ENCODE measurements around the gene LMNTD1. TPM values are rescaled to one million over a fixed set of nuclear protein-coding genes. Genes with fewer than 3 reads are reported as not detected.

LMNTD1 gene
- total RNA-seq, 2 donors from 2014 or later, result not detected

- H3K9me3 ChIP-seq (ENCODE audit: control insufficient read depth, low read length, poor library complexity, severe bottlenecking), result no peaks in the 10 kb centered on the region
- Mint-ChIP-seq H3K4me3 (no peak overlapping the region), H3K36me3 (ENCODE audit: low read depth) (no peaks in the 10 kb centered on the region), H3K27me3 (peaks cover 4% of the 10 kb centered on the region), H3K4me1 (peaks cover 5% of the 10 kb centered on the region), H3K27ac (no peak overlapping the region)
- no peak for DNase-seq
- peak; percentile 65 for ATAC-seq
These were observed 93.5 kb downstream of the LMNTD1 start for GRCh38 chr12:25459541-25459951.

- no peaks in the 10 kb centered on the region for H3K9me3 ChIP-seq (ENCODE audit: control insufficient read depth, low read length, poor library complexity, severe bottlenecking)
- Mint-ChIP-seq H3K36me3 (ENCODE audit: low read depth) (no peaks in the 10 kb centered on the region), H3K27ac (no peak overlapping the region), H3K27me3 (peaks cover 13% of the 10 kb centered on the region), H3K4me3 (no peak overlapping the region), H3K4me1 (peaks cover 5% of the 10 kb centered on the region)
- ATAC-seq (no peak), DNase-seq (no peak)
These were observed 95.0 kb downstream of the LMNTD1 start for GRCh38 chr12:25458047-25458552.

GRCh38 chr12:25456474-25456873, 96.6 kb downstream of the LMNTD1 start:
- peaks cover 5% of the 10 kb centered on the region for H3K4me1 Mint-ChIP-seq
- no peaks in the 10 kb centered on the region for H3K36me3 Mint-ChIP-seq (ENCODE audit: low read depth)
- no peak overlapping the region for H3K27ac Mint-ChIP-seq
- H3K4me3 Mint-ChIP-seq, result no peak overlapping the region
- peaks cover 25% of the 10 kb centered on the region for H3K27me3 Mint-ChIP-seq
- no peak for ATAC-seq
- DNase-seq, result no peak
- H3K9me3 ChIP-seq (ENCODE audit: control insufficient read depth, low read length, poor library complexity, severe bottlenecking), result no peaks in the 10 kb centered on the region

GRCh38 chr12:25455696-25456095, 97.4 kb downstream of the LMNTD1 start:
- ATAC-seq (no peak), DNase-seq (no peak)
- no peaks in the 10 kb centered on the region for H3K9me3 ChIP-seq (ENCODE audit: control insufficient read depth, low read length, poor library complexity, severe bottlenecking)
- Mint-ChIP-seq H3K27me3 (peaks cover 26% of the 10 kb centered on the region), H3K27ac (no peak overlapping the region), H3K36me3 (ENCODE audit: low read depth) (no peaks in the 10 kb centered on the region), H3K4me3 (no peak overlapping the region), H3K4me1 (peaks cover 5% of the 10 kb centered on the region)

- no peak for DNase-seq
- H3K27ac Mint-ChIP-seq, result no peak overlapping the region
- H3K27me3 Mint-ChIP-seq, result peaks cover 50% of the 10 kb centered on the region
- H3K36me3 Mint-ChIP-seq (ENCODE audit: low read depth), result no peaks in the 10 kb centered on the region
- H3K9me3 ChIP-seq (ENCODE audit: control insufficient read depth, low read length, poor library complexity, severe bottlenecking), result no peaks in the 10 kb centered on the region
- no peak for ATAC-seq
- no peaks in the 10 kb centered on the region for H3K4me1 Mint-ChIP-seq
- H3K4me3 Mint-ChIP-seq, result no peak overlapping the region
These were observed 104.1 kb downstream of the LMNTD1 start for GRCh38 chr12:25449007-25449406.

- H3K9me3 ChIP-seq (ENCODE audit: control insufficient read depth, low read length, poor library complexity, severe bottlenecking), result no peaks in the 10 kb centered on the region
- no peak overlapping the region for H3K4me3 Mint-ChIP-seq
- H3K27me3 Mint-ChIP-seq, result peaks cover 35% of the 10 kb centered on the region
- H3K36me3 Mint-ChIP-seq (ENCODE audit: low read depth), result no peaks in the 10 kb centered on the region
- no peak for ATAC-seq
- H3K27ac Mint-ChIP-seq, result no peak overlapping the region
- H3K4me1 Mint-ChIP-seq, result no peaks in the 10 kb centered on the region
- DNase-seq, result no peak
These were observed 106.0 kb downstream of the LMNTD1 start for GRCh38 chr12:25447046-25447445.

- H3K4me3 Mint-ChIP-seq, result no peak overlapping the region
- peaks cover 15% of the 10 kb centered on the region for H3K27me3 Mint-ChIP-seq
- H3K4me1 Mint-ChIP-seq, result peaks cover 7% of the 10 kb centered on the region
- no peak for ATAC-seq
- H3K27ac Mint-ChIP-seq, result no peak overlapping the region
- DNase-seq, result no peak
- peaks cover 3% of the 10 kb centered on the region for H3K36me3 Mint-ChIP-seq (ENCODE audit: low read depth)
- H3K9me3 ChIP-seq (ENCODE audit: control insufficient read depth, low read length, poor library complexity, severe bottlenecking), result no peaks in the 10 kb centered on the region
These were observed 114.4 kb downstream of the LMNTD1 start for GRCh38 chr12:25438638-25439037.

GRCh38 chr12:25436206-25437030, 116.7 kb downstream of the LMNTD1 start:
- Mint-ChIP-seq H3K4me1 (peaks cover 7% of the 10 kb centered on the region), H3K36me3 (ENCODE audit: low read depth) (peaks cover 3% of the 10 kb centered on the region), H3K4me3 (peak overlapping the region; percentile 33), H3K27me3 (peaks cover 22% of the 10 kb centered on the region), H3K27ac (no peak overlapping the region)
- DNase-seq (no peak), ATAC-seq (peak; percentile 58)
- no peaks in the 10 kb centered on the region for H3K9me3 ChIP-seq (ENCODE audit: control insufficient read depth, low read length, poor library complexity, severe bottlenecking)

- Mint-ChIP-seq H3K4me1 (peaks cover 7% of the 10 kb centered on the region), H3K4me3 (no peak overlapping the region), H3K36me3 (ENCODE audit: low read depth) (peaks cover 3% of the 10 kb centered on the region), H3K27ac (no peak overlapping the region), H3K27me3 (peaks cover 22% of the 10 kb centered on the region)
- ATAC-seq (no peak), DNase-seq (no peak)
- H3K9me3 ChIP-seq (ENCODE audit: control insufficient read depth, low read length, poor library complexity, severe bottlenecking), result no peaks in the 10 kb centered on the region
These were observed 117.7 kb downstream of the LMNTD1 start for GRCh38 chr12:25435431-25435830.

GRCh38 chr12:25434515-25434914, 118.6 kb downstream of the LMNTD1 start:
- Mint-ChIP-seq H3K36me3 (ENCODE audit: low read depth) (peaks cover 3% of the 10 kb centered on the region), H3K27ac (no peak overlapping the region), H3K4me1 (peaks cover 7% of the 10 kb centered on the region), H3K27me3 (peaks cover 22% of the 10 kb centered on the region), H3K4me3 (no peak overlapping the region)
- ATAC-seq (no peak), DNase-seq (no peak)
- no peaks in the 10 kb centered on the region for H3K9me3 ChIP-seq (ENCODE audit: control insufficient read depth, low read length, poor library complexity, severe bottlenecking)

GRCh38 chr12:25433581-25434325, 119.3 kb downstream of the LMNTD1 start:
- H3K36me3 Mint-ChIP-seq (ENCODE audit: low read depth), result peaks cover 3% of the 10 kb centered on the region
- peaks cover 7% of the 10 kb centered on the region for H3K4me1 Mint-ChIP-seq
- ATAC-seq (no peak), DNase-seq (no peak)
- H3K27ac Mint-ChIP-seq, result no peak overlapping the region
- H3K9me3 ChIP-seq (ENCODE audit: control insufficient read depth, low read length, poor library complexity, severe bottlenecking), result no peaks in the 10 kb centered on the region
- no peak overlapping the region for H3K4me3 Mint-ChIP-seq
- peaks cover 22% of the 10 kb centered on the region for H3K27me3 Mint-ChIP-seq

- DNase-seq (no peak), ATAC-seq (no peak)
These were observed 120.1 kb downstream of the LMNTD1 start for GRCh38 chr12:25433024-25433423.

GRCh38 chr12:25427337-25428249, 125.5 kb downstream of the LMNTD1 start:
- no peak for ATAC-seq
- H3K36me3 Mint-ChIP-seq (ENCODE audit: low read depth), result peaks cover 2% of the 10 kb centered on the region
- DNase-seq, result no peak
- H3K27me3 Mint-ChIP-seq, result no peaks in the 10 kb centered on the region
- no peak overlapping the region for H3K27ac Mint-ChIP-seq
- no peak overlapping the region for H3K4me3 Mint-ChIP-seq
- H3K9me3 ChIP-seq (ENCODE audit: control insufficient read depth, low read length, poor library complexity, severe bottlenecking), result no peaks in the 10 kb centered on the region
- no peaks in the 10 kb centered on the region for H3K4me1 Mint-ChIP-seq

More at GRCh38 chr12:25433024-25433423, 120.1 kb downstream of the LMNTD1 start:
- H3K4me3 Mint-ChIP-seq, result no peak overlapping the region
- no peak overlapping the region for H3K27ac Mint-ChIP-seq
- H3K4me1 Mint-ChIP-seq, result peaks cover 7% of the 10 kb centered on the region
- no peaks in the 10 kb centered on the region for H3K9me3 ChIP-seq (ENCODE audit: control insufficient read depth, low read length, poor library complexity, severe bottlenecking)
- H3K27me3 Mint-ChIP-seq, result peaks cover 22% of the 10 kb centered on the region
- H3K36me3 Mint-ChIP-seq (ENCODE audit: low read depth), result peaks cover 3% of the 10 kb centered on the region

Measured in T-helper 17 cell (primary cell).